NCI-H1694 treated with DMSO at 0.1 percent for 48 hours (cell line): ENCODE results near the gene RIPK1.

ENCODE experiments used
- DNase-seq: peaks from one replicate; lab custom pipeline; 2025; lab: John Stamatoyannopoulos, UW

The RIPK1 gene

DNA sequence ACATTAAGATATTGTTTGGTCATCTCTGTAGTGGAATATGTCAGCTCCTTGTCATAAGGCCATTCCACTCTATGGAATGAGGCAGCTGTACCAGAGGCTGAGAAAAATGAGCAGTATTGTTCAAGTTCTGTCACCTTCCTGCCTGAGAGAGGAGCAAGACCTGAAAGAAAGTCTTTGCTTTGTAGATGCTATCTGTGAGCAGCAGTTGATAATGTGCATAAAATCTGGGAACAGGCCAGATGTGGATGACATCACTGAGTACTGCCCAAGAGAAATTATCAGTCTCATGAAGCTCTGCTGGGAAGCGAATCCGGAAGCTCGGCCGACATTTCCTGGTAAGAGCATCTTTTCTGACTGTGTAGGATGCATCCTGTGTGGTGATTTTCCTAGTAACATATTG lies 16.8 kb downstream of the RIPK1 start:
- no peak for DNase-seq

DNA sequence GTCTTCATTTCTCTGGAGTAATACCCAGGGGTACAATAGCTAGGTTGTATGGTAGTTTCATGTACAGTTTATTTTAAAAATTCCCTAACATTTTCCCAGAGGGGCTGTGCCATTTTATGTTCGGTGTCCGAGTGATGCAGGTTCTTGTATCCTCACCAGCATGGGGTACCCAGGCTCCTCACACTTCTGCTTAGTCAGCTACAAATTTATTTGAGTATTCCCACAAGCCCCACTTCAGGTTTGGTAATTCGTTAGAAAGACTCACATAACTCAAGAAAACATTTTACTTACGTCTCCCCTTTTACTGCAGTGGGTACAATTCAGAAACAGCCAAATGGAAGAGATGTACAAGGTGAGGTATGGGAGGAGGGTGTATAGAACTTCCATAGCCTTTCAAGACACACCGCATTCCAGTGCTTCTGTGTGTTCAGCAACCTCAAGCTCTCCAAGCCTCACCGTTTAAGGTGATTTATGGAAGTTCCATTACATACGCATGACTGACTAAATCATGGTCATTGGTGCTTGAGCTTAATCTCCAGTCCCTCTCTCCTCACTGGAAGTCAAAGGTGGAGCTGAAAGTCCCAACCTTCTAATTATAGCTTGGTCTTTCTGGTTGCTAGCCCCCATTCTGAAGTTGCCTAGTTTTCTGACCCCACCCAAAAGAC lies 18.1 kb downstream of the RIPK1 start:
- no peak for DNase-seq

DNA sequence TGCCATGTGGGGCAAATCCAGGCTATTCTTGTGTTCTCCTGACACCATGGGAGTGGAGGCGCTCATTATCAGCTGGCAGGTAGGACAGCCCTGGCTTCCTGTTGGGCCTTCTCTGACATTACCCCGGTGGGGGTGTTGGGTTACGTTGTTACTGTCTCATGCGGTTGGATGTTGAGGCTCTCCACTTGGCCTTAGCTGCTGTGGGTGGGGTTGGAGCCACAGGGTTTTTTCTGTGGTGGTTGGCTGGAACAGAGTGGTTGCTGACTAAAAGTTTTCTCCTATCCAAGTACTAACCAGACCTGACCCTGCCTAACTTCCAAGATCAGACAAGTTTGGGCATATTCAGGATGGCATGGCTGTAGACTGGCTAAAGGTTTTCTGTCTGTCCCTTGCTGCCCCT lies 20.2 kb downstream of the RIPK1 start:
- DNase-seq: no peak

DNA sequence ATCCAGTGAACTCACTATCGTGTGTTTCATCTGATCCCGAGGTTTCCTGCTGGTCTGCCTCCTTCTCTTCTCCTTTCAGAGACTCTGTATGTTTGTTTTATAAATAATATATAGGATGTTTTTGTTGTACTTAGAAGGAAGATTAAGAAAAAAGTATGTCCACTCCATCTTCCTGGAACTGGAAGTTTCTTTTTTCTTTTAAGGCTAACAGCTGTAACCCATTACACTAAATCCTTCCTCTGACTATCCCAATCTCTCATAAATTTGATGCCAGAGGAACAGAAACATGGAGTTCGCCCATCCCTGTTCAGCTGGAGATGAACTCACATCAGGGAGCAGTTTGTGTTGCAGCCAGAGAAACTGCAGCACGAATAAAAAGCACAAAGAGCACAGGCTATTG lies 20.7 kb downstream of the RIPK1 start:
- DNase-seq: no peak

DNA sequence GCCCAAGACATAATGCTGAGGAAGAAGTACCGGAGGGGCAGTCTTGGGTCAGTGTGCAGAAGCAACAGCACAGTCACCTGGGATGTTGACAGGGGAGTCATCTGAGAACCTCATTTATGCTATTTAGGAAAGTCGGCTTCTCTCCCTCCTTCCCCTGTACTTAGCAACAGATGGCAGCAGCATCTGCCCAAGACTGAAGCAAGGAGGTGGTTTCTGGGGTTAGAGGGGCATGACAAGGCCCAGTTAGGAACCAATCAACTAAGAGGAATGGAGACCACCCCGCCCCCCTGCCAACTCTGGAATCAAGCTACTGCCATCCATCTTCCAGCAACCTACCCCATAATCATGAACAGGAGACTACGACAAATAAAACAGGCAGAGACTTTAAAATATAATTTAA lies 21.7 kb downstream of the RIPK1 start:
- no peak for DNase-seq

DNA sequence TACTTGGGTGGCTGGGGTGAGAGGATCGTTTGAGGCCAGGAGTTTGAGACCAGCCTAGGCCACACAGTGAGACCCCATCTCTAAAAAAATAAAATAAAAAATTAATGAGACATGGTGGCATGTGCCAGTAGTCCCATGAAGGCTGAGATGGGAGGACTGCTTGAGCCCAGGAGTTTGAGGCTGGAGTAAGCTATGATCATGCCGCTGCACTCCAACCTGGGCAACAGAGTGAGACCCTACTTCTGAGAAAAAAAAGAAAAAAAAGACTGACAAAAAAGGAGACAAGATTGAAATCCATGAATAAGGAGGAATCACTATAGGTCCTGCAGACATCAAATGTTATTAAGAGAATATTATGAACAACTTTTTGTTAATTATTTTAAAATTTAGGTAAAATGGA lies 26.5 kb downstream of the RIPK1 start:
- DNase-seq: no peak

DNA sequence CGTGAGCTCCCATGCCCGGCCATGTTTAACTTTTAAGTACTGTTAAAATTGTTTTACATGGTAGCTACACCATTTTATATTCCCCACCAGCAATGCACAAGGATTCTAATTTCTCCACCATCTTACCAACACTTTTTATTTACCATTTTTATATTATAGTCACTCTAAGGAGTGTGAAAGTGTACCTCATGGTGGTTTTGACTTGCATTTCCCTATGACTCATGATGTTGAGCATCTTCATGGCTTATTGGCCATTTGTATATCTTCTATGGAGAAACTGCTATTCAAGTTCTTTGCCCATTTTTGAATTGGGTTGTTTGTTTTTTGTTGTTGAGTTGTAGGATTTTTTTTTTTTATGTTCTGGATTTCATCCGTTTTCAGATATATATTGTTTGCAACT lies 34.6 kb downstream of the RIPK1 start:
- no peak for DNase-seq

DNA sequence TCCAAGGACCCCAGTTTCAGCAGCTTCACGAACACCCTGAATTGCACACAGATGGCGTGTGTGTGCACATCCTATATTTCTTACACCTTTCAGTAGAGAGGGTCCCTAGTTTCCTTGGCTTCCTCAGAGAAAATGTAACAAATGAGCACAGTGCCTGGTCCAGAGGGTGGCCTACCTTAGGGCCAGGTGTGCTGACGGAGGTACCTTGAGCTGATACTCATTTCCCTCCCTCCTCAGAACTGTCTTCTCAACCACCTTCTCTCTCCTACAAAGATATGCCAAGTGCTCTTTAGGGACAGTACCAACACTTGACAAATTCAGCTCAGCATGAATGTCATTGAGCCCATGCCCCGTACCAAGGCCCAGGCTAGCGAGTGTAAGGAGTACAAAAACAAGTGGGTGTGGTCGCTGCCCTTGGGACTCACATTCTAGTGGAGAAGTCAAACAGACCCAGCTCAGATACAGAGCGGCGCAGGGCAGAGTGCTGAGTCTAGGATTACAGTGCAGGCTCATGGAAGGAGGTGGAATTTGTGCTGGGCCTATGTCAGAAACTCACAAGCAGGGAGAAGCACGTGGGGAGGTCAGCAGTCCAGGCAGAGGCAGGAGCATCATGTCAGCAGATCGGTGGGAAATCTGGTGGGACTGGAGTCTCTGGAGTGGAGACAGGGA lies 40.6 kb downstream of the RIPK1 start:
- DNase-seq: no peak

DNA sequence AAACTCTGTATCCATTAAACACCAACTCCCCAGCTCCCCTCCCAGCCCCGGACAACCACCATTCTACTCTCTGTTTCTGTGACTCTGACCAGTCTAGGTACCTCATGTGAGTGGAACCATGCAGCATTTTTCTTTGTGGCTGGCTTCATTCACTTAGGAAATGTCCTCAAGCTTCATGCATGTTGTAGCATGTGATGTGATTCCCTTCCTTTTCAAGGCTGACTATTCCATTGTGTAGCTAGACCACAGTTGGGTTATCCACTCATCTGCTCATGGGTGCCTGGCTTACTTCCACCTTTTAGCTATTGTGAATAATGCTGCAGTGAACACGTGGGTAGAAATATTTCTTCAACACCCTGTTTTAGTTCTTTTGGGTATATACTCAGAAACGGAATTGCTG lies 41.5 kb downstream of the RIPK1 start:
- DNase-seq: no peak

DNA sequence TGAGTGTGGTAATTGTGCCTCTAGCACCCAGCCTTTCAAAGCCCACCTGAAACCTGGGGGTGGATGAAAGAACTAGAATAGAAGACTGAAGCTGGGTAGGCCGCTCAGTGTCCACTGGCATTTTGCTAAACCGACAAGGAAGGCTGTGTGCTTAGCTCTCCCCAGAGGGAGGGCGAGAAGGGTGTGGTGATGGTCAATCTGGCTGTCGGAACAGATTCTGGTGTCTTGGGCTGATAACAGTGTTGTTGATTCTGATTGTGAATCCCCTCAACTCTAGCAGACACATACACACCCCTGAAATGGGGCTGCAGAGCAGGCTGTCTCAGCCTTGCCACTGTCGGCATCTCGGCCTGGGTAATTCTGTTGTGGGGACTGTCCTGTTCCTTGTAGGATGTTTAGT lies 46.1 kb downstream of the RIPK1 start:
- DNase-seq: no peak

DNA sequence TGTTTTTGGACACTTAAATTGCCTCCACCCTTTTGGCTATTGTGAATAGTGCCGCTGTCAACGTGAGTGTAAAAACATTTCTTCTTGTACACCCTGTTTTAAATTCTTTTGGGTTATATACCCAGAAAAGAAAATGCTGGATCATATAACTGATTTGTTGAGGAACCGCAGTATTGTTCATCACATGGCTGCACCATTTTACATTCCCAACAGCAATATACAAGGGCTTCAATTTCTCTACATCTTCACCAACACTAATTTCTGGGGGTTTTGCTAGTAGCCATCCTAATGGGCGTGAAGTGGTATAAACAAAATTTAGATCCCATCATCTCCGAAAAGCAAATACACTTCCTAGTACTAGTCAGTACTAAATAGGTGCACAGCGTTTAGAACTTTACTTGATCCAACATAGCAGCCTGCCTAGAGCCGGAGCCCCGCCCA lies 49.6 kb downstream of the RIPK1 start:
- no peak for DNase-seq

DNA sequence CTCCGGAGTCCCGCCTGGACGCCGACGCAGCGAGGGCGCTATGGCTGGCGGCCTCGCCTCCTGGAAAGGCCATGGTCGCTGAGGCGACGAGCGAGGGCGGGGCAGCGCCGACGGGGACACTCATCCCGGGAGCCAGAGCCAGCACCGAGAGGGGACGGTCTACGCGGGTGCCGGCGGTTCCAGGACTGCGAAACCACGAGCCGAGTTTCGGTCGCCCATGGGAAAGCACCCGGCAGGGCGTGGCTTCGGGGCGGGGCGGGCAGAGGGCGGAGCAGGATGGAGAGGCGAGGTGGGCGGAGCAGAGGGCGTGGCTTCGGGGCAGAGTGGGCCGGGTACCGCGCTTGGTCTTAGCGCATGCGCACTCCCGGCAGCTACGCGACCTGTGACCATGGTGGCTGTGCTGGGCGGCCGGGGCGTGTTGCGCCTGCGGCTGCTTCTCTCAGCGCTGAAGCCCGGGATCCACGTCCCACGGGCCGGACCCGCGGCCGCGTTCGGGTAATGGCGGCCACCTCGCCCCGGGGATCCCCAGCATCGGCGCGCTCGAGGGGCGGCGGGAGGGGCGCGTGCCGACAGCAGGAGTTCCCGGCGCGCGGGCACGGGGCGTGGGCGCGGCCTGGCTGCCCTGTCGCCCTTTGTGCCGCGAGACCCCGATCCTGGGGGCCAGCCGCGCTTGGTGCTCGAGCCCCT lies 50.2 kb downstream of the RIPK1 start, which contains the start of gene BPHL:
Gene BPHL (plus strand): TSS at position 359 of the 687 bp plus-strand sequence. CDS start 30 bp downstream, at position 389.
- peak; percentile 82 for DNase-seq

DNA sequence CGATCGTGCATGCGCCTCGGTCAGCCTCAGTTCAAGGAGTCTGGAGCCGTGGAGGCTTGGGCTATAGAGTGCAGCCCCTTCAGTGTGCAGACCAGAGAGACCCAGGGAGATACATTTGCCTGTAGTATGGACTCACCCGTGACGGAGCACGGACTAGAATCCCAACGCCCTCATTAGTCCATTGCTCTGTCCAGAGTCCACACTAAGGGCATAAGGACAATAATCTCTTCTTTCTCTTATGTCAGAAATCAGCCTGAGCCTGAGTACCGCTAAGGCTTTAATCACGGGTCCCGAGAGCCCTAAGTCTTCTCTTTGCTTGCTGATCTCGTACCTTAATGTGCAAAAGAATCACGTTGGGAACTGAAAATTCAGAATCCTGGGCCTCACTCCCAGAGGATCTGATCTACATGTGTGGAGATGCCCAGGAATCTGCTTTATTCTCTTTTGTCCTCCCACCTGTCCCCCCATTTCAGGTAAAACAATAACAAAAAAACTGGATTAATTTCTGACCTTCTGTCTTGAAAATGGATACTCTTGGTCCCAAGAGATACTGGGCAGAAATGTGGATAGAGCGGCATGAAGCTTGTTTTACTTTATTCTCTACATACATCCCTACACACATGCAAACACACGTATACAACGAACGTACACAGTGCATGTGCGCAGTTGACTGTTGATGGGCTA lies 50.9 kb downstream of the RIPK1 start:
- DNase-seq: no peak

DNA sequence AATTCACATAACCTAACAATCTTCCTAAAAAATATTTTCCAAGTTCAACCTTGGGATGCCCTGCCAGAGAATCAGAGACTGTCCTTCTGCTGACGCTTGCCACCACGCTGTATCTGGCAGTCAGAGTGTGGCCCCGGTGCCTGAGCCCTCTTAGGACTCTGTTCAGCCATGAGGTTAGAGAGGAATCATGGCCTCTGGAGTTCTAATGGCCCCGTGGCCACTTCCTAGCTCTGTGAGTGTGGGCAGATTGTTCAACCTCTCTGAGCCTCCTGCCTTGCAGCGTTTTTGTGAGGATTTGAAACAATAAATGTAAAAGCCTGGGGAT lies 52.4 kb downstream of the RIPK1 start:
- DNase-seq: no peak

DNA sequence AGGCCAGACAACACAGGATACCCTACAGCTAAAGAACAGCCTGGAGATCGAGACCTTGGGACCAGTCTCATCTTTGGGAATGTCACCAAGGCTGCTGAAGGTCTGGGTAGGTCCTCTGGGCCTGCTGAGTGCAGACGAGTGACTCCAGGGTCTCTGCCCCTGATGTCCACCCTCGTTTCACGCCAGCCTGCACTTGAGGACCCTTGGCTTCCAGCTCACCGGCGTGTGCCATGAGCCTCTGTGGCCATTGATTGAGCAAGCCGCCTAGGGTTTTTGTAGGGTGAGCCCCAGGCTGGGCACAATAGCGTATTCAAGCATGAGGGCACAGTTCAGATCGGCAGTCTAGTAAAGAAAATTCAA lies 54.5 kb downstream of the RIPK1 start:
- DNase-seq: no peak

DNA sequence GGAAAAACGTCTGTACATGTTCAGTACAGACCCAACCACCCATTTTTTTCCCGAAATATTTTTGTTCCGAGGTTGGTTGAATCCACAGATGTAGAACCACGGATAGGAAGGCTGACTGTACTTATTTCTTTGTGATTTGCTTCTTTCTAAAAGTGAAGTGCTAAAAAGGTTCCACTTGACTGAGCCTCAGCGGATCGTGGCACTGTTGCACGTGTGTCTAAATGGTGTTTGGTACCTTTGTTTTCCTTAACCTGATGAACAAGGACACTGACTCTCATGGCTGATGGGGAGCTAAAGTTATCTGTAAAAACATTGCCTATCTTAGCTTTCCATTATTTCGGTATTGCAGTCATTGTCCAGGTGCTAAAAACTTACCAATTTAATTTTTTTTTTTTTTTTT lies 56.4 kb downstream of the RIPK1 start:
- no peak for DNase-seq

DNA sequence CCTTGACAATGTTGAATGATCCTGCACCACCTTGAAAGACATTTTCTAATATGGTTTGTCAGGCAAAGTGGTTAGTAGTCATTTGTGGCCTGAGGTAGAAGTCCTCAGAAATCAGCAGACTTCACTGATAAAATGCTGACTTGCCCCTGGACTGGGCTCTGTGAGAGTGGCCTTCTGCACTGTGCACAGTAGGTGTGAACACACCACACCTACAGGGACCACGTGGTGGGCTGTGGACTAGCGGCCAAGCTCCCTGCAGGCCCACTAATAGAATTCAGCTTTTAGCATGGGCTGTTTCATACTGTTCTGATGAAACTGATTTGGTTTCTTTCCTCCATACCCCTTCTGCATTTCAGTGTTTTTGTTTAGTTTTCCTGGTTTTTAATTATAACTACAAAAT lies 57.5 kb downstream of the RIPK1 start:
- no peak for DNase-seq

DNA sequence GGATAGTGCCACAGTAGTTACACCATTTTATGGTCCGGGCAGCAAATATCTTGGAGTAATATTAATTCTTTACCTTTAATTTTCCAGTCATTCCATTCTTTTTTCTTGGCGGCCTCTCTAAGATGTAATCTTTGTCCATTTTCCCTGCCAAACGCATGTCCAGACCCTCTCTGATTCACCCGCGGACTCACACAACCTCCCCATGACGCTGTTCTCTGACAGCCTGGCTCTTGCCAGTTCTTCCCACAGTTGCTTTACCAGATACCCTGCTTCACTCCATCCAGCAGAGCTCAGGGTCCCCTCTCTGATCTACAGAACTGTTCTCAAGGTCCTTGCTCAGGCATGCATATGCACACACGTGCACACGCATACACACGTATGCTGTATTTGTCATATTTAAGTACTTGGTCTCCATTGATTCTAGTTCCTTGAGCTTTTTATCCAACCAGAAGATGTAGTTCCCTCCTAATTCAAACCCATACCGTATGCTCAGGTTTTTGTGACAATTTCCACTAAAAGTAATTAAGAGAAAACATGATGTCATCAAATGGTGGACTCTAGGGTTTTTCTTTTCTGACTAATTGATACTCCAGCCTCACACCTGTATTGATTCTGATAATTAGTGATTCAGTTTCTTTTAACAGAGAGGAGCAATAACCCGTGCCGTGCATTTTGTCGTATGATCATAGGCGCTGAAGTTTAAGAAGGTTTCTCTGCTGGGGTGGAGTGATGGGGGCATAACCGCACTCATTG lies 60.2 kb downstream of the RIPK1 start:
- DNase-seq: no peak

DNA sequence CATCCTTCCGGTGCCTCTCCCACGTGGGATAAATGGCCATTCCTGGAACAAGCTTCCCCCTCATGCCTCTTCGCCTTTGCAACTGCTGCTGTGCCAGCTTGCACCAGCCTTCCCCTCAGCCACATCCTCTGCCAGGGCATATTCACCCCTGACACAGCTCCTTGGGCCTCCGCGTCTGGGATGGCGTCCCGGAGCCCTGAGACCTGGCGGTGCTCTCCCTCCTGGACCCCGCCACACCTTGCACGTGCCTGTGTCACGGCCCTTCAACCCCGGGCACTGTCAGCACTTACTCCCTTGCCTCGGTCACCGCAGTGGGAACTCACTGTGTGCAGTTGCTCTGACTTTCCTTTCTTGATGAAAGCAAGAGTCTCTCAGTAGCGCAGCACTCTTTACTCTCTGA lies 63.4 kb downstream of the RIPK1 start:
- no peak for DNase-seq

DNA sequence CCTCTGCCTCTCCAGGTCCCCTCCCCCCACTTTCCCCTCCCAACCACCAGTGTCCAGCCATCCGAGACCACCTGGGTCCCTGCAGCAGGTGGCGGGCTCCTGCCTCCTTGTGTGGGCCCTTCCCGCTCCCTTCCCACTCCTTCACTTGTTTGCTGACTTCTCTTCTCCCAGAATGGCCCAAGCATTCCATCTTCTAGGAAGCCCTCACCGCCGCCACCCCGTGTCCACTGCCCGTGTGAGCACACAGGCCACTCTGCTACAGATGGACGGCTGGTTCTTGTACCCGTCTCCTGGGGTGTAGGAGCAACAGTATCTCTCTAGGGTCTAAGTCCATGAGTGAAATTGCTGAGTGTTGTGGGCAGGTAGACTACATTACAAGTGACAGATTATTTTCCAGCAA lies 65.2 kb downstream of the RIPK1 start:
- DNase-seq: no peak

DNA sequence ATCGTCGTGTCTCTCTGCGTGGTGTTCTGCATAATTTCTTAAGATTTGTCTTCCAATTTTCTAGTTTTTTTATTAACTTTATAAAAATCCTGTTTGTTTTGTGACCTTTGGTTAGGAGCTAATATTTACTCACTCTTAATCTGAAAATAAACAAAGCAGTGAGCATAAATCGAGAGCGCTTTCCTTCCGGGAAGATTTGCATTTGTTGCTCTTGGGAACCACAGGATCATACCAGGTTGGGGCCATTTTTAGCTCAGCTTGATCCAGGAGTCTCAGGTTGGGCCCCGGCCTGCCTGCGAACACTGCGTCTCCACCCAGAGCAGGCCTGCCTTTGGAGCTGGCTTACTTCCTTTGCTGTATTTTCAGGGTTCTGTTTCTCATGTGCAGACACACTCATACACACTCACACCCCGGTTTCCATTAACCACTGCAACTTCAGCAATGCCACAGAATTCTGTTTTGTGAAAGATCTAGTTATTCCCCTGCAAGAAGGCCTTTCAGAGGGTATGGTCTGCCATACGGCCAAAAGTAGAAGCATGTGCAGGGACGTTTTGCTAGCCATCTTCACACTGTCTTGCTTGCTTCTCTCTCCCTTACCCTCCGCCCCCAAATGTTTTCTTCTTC lies 67.5 kb downstream of the RIPK1 start:
- no peak for DNase-seq
